Mononuclear cell (primary cell): ENCODE results near the gene SYT1. TPM values are rescaled to one million over a fixed set of nuclear protein-coding genes. Genes with fewer than 3 reads are reported as not detected.

Experiments used
- H3K27me3 ChIP-seq: 2 replicates; pipeline ENCODE4 v1.6.0; 2011; ENCODE audit warnings: low read length, control low read depth; ENCODE audit not compliant: insufficient read depth
- H3K4me1 ChIP-seq: 2 replicates; pipeline ENCODE4 v1.5.1; 2011; ENCODE audit warnings: mild to moderate bottlenecking, low read length, control low read depth; ENCODE audit not compliant: insufficient read depth
- H3K4me3 ChIP-seq: 2 replicates; pipeline ENCODE4 v1.5.1; 2011; ENCODE audit warnings: mild to moderate bottlenecking, low read length, moderate library complexity
- H3K9me3 ChIP-seq: 2 replicates; pipeline ENCODE4 v1.5.1; 2011; ENCODE audit warnings: low read depth, mild to moderate bottlenecking, control low read depth, low read length
- total RNA-seq: library from RNA; depleted of rRNA; stranded (reverse); fragments of >200 nt; gene quantifications from one replicate; pipeline ENCODE4 v1.2.3, GENCODE V29; 2012

SYT1 gene
- total RNA-seq, 1 donor: 2.5 TPM

- Histone ChIP-seq H3K9me3 (no peaks in the 10 kb centered on the region), H3K4me1 (no peaks in the 10 kb centered on the region), H3K4me3 (no peak overlapping the region), H3K27me3 (no peaks in the 10 kb centered on the region)
Observed at GRCh38 chr12:79155683-79156082, 291.1 kb downstream of the SYT1 start.

DNA sequence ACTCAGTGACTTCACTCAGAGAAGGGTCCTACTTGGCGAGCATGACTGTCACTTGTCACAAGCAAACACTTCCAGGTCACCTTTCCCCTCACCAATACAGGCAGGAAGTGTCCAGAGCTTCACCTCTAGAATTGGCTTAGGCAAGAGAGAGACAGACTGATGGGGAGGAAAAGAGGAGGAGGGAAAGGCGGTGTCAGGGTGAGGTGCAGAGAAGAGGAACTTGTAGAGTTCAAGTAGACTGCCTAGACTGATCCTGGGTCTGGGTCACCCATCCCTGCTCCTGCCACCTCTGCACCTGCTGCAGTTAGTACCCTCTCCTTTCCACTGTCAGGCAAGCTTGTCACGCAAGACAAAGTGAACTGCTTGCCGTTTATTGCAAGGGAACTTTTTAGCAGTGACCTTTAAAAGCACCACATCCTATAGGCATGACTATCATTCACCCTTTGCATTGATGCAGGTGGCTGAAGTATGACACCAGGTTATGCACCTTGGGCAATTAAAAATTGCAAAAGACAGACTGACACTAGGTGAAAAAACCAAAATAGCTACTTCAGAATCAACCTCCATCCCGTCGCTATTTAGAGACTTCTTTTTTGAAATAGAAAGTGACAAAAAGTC lies 292.4 kb downstream of the SYT1 start:
- Histone ChIP-seq H3K9me3 (no peaks in the 10 kb centered on the region), H3K4me1 (no peaks in the 10 kb centered on the region), H3K27me3 (no peaks in the 10 kb centered on the region), H3K4me3 (no peak overlapping the region)

DNA sequence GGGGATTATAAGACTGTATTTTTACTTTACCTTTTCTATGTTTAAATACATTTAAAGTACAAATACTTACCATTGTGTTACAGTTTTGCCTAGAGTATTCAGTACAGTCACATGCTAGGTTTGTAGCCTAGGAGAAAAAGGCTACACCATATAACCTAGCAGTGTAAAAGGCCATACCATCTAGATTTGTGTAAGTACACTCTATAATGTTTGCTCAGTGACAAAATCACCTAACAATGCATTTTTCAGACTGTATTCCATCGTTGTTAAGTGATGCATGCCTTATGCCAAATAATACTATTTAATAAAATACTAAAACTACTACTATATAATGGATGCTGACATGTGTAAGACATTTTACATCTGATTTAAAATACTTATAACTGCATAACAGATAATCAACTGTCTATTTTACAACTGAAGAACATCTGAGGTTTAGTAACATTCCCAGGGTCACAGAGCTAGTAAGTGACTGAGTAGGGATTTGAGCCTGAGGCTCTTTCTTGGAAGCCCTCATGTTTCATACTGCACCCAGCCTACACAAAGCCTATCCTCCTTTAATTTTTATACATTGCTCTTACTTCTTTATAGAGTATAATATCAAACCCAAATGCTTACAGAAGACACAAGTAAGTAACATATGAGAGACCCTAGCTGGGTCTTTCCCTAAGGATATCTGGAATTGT lies 296.8 kb downstream of the SYT1 start:
- H3K4me1 ChIP-seq: no peaks in the 10 kb centered on the region
- H3K9me3 ChIP-seq: no peaks in the 10 kb centered on the region
- H3K4me3 ChIP-seq: no peak overlapping the region
- no peaks in the 10 kb centered on the region for H3K27me3 ChIP-seq

GRCh38 chr12:79162147-79162772 lies 297.7 kb downstream of the SYT1 start:
- Histone ChIP-seq H3K27me3 (no peaks in the 10 kb centered on the region), H3K4me3 (no peak overlapping the region), H3K9me3 (no peaks in the 10 kb centered on the region), H3K4me1 (no peaks in the 10 kb centered on the region)

DNA sequence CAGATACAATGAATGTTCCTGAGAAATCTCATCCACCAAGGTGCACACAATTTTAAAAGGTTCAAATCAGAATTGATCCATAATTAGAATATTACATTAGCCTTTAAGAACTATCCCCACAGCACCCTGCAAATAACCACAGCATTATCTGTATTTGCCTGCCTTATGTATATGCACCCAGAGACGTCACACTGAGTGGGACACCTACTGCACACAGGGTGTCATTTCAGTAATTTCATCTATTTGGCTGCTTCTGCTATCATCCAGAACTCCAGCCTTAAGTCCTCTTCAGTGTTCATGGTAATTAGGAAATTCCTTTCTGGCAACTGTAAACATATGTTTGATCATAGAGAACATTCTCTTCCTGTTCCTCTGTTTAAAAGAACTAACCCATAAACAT lies 298.4 kb downstream of the SYT1 start:
- no peaks in the 10 kb centered on the region for H3K4me1 ChIP-seq
- H3K9me3 ChIP-seq: no peaks in the 10 kb centered on the region
- no peak overlapping the region for H3K4me3 ChIP-seq
- H3K27me3 ChIP-seq: no peaks in the 10 kb centered on the region

- Histone ChIP-seq H3K4me1 (no peaks in the 10 kb centered on the region), H3K27me3 (no peaks in the 10 kb centered on the region), H3K9me3 (no peaks in the 10 kb centered on the region), H3K4me3 (no peak overlapping the region)
Observed at GRCh38 chr12:79164890-79165289, 300.3 kb downstream of the SYT1 start.

DNA sequence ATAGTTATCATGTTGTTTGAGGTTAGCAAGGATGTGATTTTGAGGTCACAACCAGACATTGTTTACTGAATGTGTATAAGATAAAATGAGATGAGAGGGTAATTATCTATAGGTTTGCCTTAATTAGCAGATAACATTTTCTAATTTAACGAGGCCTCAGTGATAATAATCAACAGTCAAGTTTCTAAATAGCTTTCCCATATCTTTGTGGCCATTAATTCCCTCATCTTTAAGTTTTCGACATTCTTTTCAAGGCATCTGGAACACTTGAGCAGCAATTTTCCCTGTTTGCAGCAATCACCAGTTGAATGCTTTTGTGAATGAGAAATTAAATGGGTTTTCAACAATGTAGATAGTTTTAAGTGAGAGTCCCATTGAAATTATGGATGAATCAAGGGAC lies 304.1 kb downstream of the SYT1 start:
- Histone ChIP-seq H3K9me3 (no peaks in the 10 kb centered on the region), H3K27me3 (no peaks in the 10 kb centered on the region), H3K4me3 (no peak overlapping the region), H3K4me1 (no peaks in the 10 kb centered on the region)

GRCh38 chr12:79174626-79175025 lies 310.1 kb downstream of the SYT1 start:
- Histone ChIP-seq H3K27me3 (no peaks in the 10 kb centered on the region), H3K4me3 (no peak overlapping the region), H3K9me3 (no peaks in the 10 kb centered on the region), H3K4me1 (no peaks in the 10 kb centered on the region)

GRCh38 chr12:79183003-79183402 lies 318.4 kb downstream of the SYT1 start:
- no peaks in the 10 kb centered on the region for H3K27me3 ChIP-seq
- H3K4me1 ChIP-seq: no peaks in the 10 kb centered on the region
- H3K4me3 ChIP-seq: no peak overlapping the region
- H3K9me3 ChIP-seq: no peaks in the 10 kb centered on the region

DNA sequence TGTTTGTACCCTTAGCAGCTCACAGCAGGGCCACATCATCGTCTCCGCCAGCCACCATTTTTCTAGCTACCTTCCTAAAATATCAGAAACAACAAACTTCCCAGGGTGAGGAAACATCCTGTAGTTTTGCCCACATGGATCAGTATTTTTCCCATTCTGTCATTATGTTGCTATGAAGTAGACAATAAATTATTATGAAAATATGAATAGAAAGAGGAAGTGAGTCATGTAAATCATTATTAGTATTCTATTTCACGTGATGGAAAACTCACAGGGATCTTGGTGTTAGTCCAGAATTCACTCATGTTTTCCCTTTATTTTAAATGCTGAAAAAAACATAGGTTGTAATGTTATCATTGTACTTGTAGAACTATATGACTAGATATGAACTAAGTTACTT lies 319.4 kb downstream of the SYT1 start:
- no peaks in the 10 kb centered on the region for H3K4me1 ChIP-seq
- no peak overlapping the region for H3K4me3 ChIP-seq
- H3K27me3 ChIP-seq: no peaks in the 10 kb centered on the region
- H3K9me3 ChIP-seq: no peaks in the 10 kb centered on the region

GRCh38 chr12:79186506-79186905 lies 321.9 kb downstream of the SYT1 start:
- Histone ChIP-seq H3K4me1 (no peaks in the 10 kb centered on the region), H3K9me3 (no peaks in the 10 kb centered on the region), H3K4me3 (no peak overlapping the region), H3K27me3 (no peaks in the 10 kb centered on the region)

DNA sequence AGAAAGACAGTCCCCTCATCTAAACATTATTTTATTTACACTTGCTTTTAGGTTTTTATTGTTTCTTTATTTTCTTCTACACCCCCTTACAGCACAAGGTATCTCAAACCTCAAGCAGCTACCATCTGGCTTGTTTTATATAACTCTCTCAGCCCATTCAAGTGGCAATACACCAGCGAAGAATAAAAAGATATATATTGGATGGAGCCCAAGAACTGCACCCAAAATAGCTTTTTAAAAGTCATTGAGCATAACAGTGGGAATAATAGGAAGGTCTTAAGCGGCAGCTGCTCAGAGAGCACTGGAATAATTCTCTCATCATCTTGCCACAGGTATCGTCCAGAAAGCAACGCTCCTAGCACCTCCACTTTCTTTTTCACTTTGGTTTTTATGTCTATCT lies 322.5 kb downstream of the SYT1 start:
- Histone ChIP-seq H3K27me3 (no peaks in the 10 kb centered on the region), H3K9me3 (no peaks in the 10 kb centered on the region), H3K4me3 (no peak overlapping the region), H3K4me1 (no peaks in the 10 kb centered on the region)

- Histone ChIP-seq H3K4me1 (no peaks in the 10 kb centered on the region), H3K27me3 (no peaks in the 10 kb centered on the region), H3K4me3 (no peak overlapping the region), H3K9me3 (no peaks in the 10 kb centered on the region)
Observed at GRCh38 chr12:79191391-79191790, 326.8 kb downstream of the SYT1 start.

DNA sequence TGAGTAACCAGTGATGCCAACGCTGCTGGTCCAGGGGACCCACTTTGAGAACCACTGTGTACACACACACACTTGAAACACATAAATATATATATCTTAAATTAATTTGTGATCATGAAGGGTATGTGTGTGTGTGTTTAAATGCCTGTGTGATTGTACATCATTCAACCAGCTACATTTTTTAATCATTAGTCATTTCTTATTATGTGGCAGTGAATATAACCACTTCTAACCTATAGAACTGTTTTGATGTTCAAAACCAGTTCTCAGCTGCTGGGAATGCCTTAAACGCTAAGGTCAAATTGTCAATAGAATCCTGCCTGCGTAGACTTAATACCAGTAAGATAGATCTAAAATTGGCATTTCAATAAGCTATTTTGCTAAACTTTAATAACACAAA lies 330.0 kb downstream of the SYT1 start:
- no peaks in the 10 kb centered on the region for H3K9me3 ChIP-seq
- no peaks in the 10 kb centered on the region for H3K4me1 ChIP-seq
- H3K4me3 ChIP-seq: no peak overlapping the region
- no peaks in the 10 kb centered on the region for H3K27me3 ChIP-seq

- H3K4me3 ChIP-seq: no peak overlapping the region
- no peaks in the 10 kb centered on the region for H3K27me3 ChIP-seq
- no peaks in the 10 kb centered on the region for H3K9me3 ChIP-seq
Observed at GRCh38 chr12:79199166-79199565, 334.6 kb downstream of the SYT1 start.

DNA sequence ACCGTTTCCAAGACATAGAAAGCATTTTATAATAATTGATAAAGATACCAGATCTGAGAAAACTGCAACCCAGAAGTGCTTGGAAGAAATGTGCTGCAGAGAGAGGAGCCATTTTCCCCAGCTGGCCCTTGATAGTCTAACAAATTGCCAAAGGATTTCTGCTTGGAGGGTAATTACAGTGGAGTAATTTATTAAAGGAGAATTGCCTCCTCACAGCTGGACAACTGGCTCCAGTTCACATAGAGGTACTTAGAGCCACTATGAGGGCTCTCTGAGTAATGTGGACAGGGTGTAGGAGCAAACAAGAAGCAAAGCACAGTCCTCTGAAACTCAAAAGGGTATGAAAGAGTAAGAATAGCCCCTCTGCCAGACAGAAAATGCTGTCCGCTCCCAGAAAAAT lies 335.6 kb downstream of the SYT1 start:
- H3K4me3 ChIP-seq: no peak overlapping the region
- no peaks in the 10 kb centered on the region for H3K4me1 ChIP-seq
- no peaks in the 10 kb centered on the region for H3K9me3 ChIP-seq
- no peaks in the 10 kb centered on the region for H3K27me3 ChIP-seq

More at GRCh38 chr12:79199166-79199565, 334.6 kb downstream of the SYT1 start:
- H3K4me1 ChIP-seq: no peaks in the 10 kb centered on the region
